Activated naive CD4-positive, alpha-beta T cell treated with anti-CD3 and anti-CD28 coated beads, Interleukin-2, amount 50 U/mL, for 16 hours (primary cell): ENCODE measurements around the gene DIMT1.

ENCODE experiments used
- DNase-seq: peaks from one replicate; pipeline ENCODE4 v3.0.0-alpha.2; 2020

The DIMT1 gene

DNA sequence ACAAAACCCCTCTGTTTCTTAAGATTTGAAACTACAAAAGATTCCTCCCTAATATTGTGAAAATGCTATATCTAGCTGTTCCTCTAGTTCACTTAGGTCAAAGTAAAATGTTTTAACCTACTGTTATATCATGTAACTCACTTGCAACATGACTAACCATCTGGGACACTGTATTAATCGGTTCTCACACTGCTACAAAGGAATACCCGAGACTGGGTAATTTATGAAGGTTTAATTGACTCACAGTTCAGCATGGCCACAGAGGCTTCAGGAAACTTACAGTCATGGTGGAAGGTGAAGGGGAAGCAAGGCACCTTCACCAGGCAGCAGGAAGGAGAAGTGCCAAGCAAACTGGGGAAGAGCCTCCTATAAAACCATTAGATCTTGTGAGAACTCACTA lies 34.7 kb downstream of the DIMT1 start:
- DNase-seq, result no peak

DNA sequence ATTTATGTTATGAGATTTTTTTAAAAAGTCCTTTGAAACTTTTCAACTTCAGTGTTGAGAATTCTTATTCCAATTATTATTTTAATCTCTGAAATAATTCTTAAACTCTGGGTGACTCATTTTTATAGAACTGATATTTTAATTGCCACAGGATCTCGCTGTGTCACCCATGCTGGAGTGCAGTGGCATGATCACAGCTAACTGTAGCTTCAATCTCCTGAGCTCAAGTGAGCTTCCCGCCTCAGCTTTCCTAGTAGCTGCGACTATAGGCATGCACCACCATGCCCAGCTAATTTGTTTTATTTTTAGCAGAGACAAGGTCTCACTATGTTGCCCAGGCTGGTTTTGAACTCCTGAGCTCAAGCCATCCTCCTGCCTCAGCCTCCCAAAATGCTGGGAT lies 41.0 kb downstream of the DIMT1 start:
- DNase-seq, result no peak

DNA sequence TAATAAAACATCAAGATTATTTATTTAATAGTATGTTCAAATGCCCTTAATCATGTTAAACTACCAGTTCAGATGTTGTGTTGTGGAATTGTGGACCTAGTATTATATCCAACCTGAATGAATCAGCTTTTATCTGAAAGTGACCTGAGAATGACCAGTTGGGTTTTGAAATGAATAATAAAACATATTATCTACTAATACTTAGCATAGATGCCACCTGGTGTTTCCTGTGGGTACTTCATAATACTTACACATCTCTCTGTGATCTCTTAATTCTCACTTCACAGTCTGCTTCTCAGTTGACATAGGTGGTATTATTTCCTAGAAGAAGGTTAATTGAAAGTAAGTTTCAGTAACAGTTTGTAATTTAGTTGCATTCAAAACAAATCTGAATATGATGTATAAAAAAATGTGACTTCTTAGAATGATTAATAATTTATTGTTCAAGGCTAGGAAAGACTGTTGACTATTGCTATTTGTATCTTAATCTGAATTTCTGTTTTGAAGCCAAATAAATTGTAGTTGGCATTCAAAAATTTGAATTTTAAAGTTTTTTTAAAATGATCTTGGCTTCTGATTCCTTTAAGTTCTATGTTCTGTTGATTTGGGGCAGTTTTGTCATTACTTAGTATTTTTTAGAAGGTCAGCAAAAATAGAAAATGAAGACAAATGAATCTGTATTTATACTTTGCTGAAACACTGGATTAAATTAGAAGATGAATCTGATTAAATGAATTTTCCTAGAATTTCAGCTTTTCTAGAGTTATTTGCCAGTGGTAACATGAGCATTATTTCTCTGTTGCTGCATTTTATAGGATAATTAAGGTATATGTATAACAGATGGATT lies 49.5 kb downstream of the DIMT1 start:
- no peak for DNase-seq

DNA sequence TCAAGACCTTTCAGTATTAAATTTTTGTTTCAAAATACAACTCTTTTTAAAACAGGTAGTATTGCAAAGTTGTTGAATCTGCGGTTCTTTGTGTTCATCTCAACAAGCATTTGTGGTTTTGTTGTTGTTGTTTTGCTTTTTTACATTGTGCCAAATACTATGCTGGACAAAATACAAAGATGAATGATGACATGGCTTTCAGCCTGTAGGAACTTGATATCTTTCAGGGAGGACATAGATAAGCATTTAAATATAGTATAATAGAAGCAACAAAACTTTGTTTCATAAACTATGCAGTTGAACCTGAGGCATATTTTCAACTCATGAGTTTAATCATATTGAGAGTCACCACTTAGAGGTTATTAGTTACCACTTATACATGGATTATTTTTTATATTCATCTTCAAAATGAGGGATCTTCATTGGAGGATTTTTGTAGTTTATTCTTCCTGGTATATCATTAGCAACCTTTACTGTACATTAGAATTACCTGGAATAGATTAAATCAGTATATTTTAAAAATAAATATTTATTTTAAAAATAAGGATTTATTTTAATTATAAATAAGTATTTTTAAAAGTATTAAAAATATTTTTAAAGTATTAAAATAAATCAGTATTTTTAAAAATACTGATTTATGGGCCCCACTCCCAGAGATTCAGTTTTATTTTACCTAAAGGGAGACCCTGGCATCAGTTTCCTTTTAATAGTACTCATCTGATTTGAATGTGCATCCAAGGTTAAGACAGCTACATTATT lies 54.8 kb downstream of the DIMT1 start:
- no peak for DNase-seq

DNA sequence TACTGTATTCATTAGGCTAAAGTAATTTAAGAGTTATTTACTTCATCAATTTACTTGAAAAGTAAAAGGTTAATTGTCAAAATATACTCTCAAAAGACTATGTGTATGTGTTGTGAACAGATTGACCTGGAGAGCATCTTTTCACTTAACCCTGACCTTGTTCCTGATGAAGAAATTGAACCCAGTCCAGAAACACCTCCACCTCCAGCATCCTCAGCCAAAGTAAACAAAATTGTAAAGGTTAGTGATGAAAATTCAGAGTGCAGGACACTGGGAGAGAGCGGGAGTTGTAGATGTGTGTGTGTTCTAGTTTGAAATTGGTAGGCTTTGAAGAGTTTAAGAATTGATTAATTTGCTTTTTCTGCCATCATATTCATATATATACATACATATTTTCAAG lies 55.8 kb downstream of the DIMT1 start:
- DNase-seq, result no peak

DNA sequence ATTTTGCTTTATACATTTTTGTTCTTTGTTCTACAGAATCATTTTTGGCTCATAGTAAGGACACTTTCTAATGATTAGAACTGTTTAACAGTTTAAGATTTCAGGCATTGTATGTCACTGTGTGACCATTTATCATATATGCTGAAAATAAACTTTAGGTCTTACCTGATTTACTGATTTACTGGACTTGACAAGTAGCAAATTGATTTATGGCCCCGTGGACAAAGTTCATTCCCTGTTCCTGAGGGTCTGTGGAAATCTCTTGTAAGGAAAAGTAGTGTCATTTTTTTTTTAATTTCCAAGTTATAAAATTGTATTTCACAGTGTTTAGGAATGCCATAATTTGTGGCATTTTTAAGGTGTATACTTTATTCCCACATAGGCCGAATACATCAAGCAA lies 57.0 kb downstream of the DIMT1 start:
- no peak for DNase-seq

DNA sequence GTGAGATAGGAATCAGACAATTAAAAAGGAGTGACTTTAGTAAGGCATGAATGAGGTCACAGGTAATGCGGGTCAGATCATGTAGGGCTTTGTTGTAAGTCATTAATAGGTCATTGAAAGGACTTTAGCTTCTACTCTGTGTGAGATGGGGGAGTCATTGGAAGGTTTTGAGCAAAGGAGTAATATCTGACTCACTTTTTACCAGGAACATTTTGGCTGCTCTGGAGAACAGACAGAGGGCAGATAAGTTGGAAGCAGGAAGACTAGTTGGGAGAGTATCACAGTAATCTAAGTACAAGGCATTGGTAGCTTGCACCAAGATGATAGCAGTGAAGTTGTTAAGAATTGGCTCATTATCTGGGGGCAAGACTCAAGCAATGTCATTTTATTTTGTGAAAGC lies 60.3 kb downstream of the DIMT1 start:
- DNase-seq, result no peak

DNA sequence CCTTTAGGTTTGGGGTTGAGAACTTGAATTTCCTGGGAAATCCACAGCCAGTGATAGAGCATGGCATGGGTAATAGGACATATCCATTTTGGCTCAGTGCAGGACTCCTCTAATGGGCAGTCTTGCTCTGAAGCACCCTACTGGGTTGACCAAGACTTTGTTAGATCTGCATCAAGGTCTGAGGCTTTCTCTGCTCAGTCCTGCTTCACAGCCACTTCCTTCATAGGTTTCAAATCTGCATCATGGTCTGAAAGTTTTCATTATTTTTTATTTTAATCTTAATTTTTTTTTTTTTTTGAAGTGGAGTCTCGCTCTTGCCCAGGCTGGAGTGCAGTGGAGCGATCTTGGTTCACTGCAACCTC lies 61.2 kb downstream of the DIMT1 start:
- DNase-seq, result no peak

DNA sequence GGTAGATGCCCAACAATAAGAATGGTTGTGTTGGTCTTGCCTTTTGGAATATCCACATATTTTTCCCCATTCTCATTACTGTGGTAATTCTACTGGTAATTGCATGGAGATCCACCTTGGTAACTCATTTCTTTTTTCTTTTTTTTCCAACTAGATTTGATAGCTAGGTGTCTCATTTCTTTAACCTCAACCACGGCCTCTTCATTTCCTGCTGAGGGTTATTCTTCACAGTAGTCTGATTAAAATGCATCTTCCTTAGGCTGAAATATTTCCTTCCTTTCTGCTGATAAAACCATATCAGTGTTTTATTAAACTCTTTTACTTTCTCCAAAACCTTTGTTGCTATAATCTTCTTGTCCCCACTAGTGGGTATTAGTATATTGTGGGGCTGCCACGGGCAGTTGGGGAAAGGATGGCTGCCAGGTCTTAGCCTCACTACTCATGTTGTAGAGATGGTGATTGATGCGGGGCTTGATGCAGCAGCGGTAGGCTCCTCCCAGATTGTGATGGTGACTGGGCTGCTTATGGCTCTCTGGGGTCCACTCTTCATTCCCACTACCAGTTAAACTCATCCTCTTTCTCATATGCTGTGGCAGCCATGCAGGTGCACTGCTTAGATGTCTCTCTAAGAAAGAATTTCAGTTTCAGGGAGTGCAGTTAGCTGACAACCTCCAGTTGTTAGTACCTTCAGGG lies 61.8 kb downstream of the DIMT1 start:
- DNase-seq, result no peak

DNA sequence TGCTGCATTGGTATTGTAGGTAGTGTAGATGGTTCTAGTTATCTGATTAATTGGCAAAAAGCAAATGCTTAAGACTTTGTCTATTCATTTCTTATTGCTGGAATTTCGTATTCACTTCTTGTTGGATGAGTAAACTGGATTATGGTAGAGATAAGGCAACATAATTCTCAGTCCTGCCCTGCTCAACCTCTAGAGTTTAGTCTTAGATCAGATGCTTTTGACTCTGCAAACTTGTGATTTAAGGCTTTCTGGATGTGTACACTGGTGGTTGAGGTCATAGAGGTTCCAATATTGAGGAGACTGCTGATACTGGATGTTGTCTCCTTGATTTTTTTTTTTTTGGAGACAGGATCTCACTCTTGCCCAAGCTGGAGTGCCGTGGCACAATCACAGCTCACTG lies 62.7 kb downstream of the DIMT1 start:
- no peak for DNase-seq

DNA sequence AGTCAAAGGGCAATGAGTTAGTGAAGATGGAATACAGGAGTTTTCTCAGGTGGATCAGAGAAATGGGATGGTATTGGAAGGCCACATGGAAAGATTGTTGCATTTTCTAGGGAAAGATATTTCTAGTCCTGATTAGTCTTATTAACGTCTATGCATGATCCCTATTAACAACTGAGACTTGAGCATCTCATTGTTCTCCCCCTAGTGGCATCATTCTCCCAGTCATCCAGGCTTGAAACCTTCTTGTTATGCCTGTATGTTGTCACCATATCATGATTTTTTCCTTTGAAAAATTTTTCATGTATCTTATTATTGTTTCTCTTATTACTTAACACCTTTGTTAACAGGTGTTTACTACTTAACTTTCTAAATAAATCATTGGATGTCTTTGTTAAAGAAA lies 63.3 kb downstream of the DIMT1 start:
- DNase-seq, result no peak
